Left renal pelvis (tissue), 4 donors: ENCODE results near the gene SUGCT. TPM values are rescaled to one million over a fixed set of nuclear protein-coding genes. Genes with fewer than 3 reads are reported as not detected.

Experiments
- DNase-seq, 4 donors: peaks; one replicate each; pipeline ENCODE4 v3.0.0-alpha.2; 2013; ENCODE audit warnings: low read depth in 4 of 4, low spot score in 3 of 4
- polyA plus RNA-seq, 4 donors: library from polyadenylated mRNA; unstranded; fragments of 120-200 nt; gene quantifications; one replicate each; pipeline ENCODE4 v1.2.1, GENCODE V29; 2013; ENCODE audit not compliant: insufficient read length in 4 of 4

SUGCT gene
- polyA plus RNA-seq, 4 donors, result 2.2 to 15.5 (median 9.7) TPM

- DNase-seq, result no peak
These were observed 176.5 kb downstream of the SUGCT start for GRCh38 chr7:40311307-40311706.

DNA sequence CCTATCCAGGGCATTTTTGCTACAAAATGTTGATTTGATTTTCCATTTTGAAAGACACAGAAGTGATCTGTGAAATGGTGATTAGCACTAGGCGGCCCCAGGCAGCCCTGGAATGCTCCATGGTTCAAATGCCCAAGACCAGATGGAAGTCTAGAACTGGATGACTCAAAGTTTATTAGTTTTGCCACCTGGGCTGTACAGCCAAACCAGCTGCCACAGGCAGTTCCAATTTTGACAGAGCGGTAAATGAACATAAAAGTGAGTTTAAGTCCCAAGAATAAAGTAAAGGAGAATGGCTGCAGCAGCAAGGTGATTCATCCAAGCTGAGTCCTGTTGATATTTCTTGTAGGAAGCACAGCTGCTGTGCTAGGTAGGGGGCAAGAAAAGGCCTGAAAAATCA is 180.5 kb downstream of the SUGCT start:
- no peak for DNase-seq

DNA sequence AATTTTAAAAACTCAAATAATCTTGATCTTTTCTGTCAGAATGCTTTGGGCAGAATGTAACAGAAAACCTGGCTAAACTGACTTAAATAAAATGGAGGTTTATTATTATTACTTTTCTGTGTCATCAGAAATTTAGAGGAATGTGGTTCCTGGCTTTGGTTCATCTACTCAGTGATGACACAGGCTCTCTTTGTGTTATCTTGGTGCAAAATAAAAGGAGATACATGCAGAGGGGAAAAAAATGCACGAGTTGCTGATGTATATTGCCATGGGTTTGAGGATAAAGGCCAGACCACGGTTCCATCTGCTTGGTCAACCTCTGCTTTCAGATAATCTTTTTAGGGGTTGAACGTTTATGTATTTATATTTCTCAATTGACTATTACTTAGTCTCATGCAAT is 181.4 kb downstream of the SUGCT start:
- DNase-seq, result no peak

- DNase-seq, result peak in 1 of 4 donors; percentile 21
These were observed 190.1 kb downstream of the SUGCT start for GRCh38 chr7:40324914-40325313.

- DNase-seq, result no peak
These were observed 192.3 kb downstream of the SUGCT start for GRCh38 chr7:40327113-40327512.

GRCh38 chr7:40327873-40328272 is 193.1 kb downstream of the SUGCT start:
- DNase-seq, result no peak

DNA sequence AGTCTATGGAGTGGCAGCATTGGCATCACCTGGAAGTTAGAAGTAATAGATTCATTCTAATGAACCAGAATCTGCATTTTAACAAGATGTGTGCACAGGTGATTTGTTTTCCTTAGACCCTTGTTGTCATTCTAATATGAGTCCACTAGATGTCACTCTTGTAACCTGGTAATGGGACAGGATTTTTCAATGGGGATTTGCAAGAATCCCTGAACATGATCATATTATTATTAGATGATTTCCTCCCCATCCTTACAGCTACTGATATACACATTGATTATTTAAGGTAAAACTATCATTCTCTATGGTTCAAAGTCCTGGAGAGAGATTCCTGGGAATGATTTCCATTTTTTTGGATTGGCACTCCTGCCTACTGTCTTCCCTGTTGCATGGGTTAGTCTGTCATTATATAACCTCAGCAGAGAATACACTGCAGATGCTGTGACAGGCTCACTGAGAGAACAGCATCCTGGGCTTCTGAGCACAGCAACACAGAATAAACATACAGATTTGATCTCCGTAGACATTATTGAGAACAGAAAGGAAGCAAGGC is 194.9 kb downstream of the SUGCT start:
- DNase-seq, result peak in 2 of 4 donors; percentile 22 to 27

DNA sequence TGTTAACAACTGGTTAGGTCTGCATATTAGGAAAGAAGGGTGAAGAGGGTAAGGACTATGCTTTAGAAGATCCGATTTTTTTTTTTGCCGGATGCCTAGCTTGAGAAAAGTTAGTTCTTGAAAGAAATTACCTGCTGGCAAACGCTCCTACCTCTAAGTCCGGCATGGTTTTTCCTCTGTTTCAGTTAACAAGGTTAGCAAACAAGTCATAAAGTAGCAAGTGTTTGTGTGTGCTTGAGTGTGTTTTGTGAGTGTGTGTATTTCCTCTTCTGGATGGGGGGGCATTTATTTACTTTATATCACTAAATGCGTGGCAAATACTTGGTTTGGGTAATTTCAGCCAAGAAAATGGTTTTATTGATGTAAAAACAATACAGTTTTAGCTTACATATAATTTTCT is 195.6 kb downstream of the SUGCT start:
- no peak for DNase-seq

DNA sequence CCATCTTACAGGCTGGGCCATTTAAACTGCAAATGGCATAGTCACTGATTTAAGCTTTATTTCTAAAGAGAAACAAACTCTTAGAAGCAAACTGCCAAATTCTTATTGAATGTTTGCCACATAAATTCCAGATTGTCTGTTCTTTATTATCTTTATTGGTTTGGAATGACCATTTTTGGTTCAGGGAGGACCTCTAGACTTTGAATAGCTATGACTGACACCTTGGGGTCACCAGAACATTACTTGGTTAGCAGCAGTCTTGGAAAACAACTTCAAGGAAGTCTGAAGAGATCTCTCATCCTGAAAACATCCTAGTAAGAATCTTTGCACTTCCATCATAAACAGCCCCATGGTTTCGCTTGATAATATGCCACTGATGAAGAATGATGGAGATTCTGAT is 197.1 kb downstream of the SUGCT start:
- DNase-seq, result no peak

DNA sequence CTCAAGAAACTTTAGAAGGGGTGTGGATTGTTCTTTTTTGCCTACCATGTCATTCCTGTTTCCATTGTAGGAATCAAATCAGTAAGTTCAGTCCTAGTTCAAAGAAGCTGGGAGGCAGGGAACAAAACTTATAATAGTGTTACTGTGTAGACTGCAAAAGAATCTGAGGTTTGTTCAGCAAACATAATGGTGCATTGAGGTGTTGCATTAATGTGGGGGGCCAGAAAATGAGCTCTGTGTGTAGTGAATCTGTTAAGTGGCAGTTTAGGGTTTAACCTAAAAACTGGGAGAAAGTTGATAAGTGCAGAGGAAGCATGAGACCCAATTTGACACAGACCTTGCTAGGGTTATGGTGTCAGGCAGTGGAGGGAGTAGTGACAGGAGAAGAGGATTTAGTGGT is 197.7 kb downstream of the SUGCT start:
- no peak for DNase-seq

DNA sequence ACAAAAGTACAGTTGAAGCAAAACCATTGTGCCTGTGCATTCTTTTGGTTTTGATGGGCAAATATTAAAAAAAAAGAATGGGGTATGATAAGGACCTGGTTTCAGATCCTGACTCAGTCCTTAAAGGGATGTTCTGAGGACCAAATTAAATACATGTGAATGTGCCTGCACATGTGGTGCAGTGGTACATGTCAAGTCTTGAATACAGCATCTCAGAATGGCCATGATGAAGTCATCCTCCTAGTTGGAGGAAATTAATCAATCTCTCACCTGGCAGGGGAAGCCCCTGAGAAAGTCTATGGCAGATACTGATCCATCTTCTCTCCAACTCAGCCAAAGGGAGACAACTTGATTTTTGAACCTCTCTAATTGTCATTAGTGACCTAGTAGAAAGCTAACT is 207.0 kb downstream of the SUGCT start:
- no peak for DNase-seq

DNA sequence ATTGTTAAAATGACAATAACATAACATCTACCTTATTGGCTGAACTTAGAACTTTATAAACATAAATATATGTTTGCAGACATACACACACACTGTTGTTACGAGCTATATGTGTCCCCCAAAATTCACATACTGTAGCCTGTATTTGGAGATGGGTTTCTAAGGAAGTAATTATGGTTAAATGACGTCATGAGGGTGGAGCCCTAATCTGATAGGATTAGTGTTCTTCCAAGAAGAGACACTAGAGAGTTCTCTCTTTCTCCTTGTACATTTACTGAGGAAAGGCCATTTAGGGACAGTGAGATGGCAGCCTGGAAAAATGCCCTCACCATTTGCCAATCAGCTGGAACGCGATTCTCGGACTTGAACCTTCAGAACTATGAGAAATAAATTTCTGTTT is 211.7 kb downstream of the SUGCT start:
- no peak for DNase-seq

DNA sequence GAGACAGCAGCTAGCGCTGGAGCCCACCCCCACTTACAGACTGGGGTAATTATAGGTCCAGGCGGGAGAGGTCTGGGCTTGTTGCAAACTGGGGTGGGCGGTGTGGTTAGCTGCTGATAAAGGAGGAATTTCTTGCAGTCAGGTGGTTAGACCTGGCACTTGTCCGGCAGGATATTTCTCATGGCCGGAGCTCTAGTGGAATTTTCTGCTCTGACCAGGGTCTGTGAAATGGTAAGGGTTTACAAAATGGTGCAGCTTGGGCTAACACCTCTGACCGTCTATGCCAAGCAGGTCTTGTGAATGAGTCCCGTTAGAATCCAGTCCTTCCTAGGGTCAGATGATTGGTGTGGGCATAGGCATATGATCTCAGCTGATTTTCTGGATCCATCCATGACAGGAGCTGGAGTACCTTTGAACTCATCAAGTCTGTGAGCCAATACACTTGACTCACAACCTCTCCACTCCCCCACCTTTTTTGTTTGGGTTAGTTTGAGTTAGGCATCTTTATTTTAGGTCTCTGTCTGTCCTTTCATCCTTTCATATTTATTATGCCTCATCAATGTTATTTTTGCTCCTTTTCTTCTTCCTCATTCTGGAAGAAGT is 213.4 kb downstream of the SUGCT start:
- DNase-seq, result no peak

- no peak for DNase-seq
These were observed 215.3 kb downstream of the SUGCT start for GRCh38 chr7:40350100-40350499.

DNA sequence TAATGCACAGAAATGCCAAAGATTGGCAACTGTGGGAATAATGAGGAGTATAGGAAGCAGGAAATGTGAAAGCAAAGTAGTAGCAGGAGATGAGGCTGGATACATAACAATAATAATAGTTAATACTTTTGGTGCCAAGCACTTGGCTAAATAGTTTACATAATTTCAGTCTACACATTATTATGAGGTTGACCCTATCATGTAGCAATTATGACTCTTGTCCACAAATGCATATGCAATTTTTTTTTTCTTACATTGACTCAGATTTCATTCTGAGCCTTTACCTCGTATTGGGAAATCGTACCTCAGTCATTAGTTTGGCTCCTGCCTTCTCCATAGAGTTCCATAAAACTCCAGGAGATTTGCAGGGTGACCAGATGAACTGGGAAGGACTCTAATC is 219.9 kb downstream of the SUGCT start:
- DNase-seq, result no peak

- no peak for DNase-seq
These were observed 221.5 kb downstream of the SUGCT start for GRCh38 chr7:40356312-40356711.

DNA sequence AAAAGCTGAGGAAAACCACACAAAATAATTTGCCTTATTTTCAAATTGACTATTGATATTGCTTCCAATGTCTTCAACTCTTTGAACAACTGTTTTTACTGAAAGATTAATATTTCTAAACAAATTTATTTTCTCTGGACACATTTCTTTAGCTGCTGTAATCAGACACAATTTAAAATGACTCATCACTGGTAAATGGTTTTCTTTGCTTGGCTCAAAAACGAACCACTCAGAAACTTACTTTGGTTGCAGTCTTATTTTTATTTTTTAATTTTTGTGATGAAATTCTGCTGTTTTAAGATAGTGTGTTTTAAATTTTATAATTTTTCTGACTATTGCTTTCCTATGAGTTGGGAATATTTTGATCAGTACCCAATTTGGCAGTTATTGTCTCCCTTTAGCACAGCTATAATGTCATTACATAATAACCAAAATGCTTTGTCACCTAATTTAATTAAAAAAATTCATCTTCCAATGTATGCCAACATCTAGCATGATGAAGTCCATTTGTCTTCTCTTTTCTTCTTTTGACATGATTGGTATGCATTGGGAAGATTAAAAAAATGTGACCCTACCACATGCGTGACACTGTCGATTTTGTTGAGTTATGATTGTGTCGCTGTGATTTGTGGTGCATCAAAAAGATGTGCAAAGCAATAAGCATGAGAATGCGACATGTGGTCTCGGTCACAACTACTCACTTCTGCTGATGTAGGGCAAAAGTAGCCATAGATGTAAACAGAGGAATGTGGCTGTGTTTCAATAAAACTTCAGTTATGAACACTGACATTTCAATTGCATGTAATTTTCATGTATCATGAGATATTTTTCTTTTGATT is 222.3 kb downstream of the SUGCT start:
- no peak for DNase-seq

GRCh38 chr7:40369641-40370277 is 235.0 kb downstream of the SUGCT start:
- no peak for DNase-seq

DNA sequence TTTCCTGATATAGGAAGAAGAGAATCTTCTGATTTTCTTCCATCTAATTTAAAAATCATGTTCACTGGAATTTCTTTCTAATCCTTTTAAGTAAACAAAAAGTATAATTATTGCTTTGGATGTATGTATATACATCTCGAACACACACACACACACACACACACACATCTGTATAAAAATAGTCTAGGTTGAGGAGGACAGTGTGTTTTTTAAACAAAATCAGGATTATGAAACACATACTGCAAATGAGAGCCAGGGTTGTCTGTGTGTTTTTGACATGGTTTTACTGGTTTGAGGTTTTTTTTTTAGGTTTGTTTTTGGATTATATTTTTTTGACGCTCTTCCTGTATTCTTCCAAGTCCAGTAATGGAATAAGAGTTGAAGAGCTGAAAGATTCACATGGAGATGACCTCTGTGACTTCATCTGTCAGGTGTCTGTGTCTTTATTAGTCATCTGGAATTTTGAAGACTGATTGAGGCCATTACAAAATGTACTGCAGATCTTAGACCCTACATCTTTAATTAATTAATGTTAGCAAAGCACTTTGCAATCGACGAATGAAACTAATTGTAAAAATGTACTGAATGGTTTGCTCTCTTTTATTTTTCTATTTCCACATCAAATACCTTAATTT is 237.1 kb downstream of the SUGCT start:
- DNase-seq, result no peak

- no peak for DNase-seq
These were observed 239.8 kb downstream of the SUGCT start for GRCh38 chr7:40374575-40374974.

- no peak for DNase-seq
These were observed 245.3 kb downstream of the SUGCT start for GRCh38 chr7:40380111-40380510.
